ENCODE measurements around the gene SERPINH1. TPM values are rescaled to one million over a fixed set of nuclear protein-coding genes. Genes with fewer than 3 reads are reported as not detected.

SERPINH1 gene
- total RNA-seq, 1 experiment from 2014 or later, result 117 TPM

DNA sequence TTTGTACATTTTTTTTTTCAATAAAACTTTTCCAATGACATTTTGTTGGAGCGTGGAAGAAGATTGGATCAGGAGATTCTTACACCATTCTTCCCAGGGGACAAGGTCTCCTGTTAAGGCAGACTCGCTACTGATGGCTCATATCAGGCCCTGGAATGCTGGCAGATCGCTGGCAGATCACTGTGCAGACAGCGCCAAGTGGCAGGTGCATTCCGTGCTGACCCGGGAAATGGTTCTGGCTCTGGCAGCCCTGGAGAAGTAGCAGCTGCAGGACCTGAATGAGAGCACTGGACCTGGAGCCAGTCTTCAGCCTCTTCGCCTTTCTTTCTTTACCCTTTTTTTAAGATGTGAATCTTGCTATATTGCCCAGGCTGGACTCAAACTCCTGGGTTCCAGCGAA lies 10.7 kb downstream of the SERPINH1 start:
- TF ChIP-seq, protein P1, sequence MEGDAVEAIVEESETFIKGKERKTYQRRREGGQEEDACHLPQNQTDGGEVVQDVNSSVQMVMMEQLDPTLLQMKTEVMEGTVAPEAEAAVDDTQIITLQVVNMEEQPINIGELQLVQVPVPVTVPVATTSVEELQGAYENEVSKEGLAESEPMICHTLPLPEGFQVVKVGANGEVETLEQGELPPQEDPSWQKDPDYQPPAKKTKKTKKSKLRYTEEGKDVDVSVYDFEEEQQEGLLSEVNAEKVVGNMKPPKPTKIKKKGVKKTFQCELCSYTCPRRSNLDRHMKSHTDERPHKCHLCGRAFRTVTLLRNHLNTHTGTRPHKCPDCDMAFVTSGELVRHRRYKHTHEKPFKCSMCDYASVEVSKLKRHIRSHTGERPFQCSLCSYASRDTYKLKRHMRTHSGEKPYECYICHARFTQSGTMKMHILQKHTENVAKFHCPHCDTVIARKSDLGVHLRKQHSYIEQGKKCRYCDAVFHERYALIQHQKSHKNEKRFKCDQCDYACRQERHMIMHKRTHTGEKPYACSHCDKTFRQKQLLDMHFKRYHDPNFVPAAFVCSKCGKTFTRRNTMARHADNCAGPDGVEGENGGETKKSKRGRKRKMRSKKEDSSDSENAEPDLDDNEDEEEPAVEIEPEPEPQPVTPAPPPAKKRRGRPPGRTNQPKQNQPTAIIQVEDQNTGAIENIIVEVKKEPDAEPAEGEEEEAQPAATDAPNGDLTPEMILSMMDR (conservative IDR thresholded peaks at IDR 0.05; ENCODE audit: low read depth, low read length), result no peak
- TF ChIP-seq EZH2phosphoT487 (IDR thresholded peaks at IDR 0.05; ENCODE audit: borderline replicate concordance, low read length) (no peak), EZH2 (IDR thresholded peaks at IDR 0.05; ENCODE audit: low read length, unreplicated experiment) (no peak)
- H3F3A ChIP-seq (ENCODE audit: low read length, unreplicated experiment), result no peaks in the 10 kb centered on the region
- H4K20me1 ChIP-seq (ENCODE audit: low read length), result no peaks in the 10 kb centered on the region
- H3K9me2 ChIP-seq (replicated peaks; ENCODE audit: low read length), result no peaks in the 10 kb centered on the region
- H2AFZ ChIP-seq (ENCODE audit: low read length), result no peak overlapping the region
- intact Hi-C loops (cut with micrococcal nuclease), result no loop called here
- no peaks in the 10 kb centered on the region for H3K27me3 ChIP-seq (ENCODE audit: low read length)
- H3K27ac ChIP-seq (ENCODE audit: low read length), result no peak overlapping the region
- H3K79me2 ChIP-seq (ENCODE audit: low read length), result peaks cover under 1% of the 10 kb centered on the region; the same call in 1 of the 2 replicates
- DNase-seq, result no peak
- no TSS peak for BruUV-seq (replicated peaks)
- H3K9ac ChIP-seq (ENCODE audit: low read length), result no peak overlapping the region
- no peak overlapping the region for H3K4me3 ChIP-seq (ENCODE audit: low read length)
- ATAC-seq, result no peak
- no peaks in the 10 kb centered on the region for H3K4me1 ChIP-seq (ENCODE audit: insufficient read depth, low read length)
- CTCF ChIA-PET, result no interaction called here
- H3K9me3 ChIP-seq (ENCODE audit: low read length), result no peaks in the 10 kb centered on the region
- peaks cover 39% of the 10 kb centered on the region; the same call in 1 of the 2 replicates for H3K36me3 ChIP-seq (ENCODE audit: low read depth, low read length)
- H3K4me2 ChIP-seq (ENCODE audit: low read length), result no peak overlapping the region
- POLR2A ChIA-PET (ENCODE audit: unreplicated experiment), result no interaction called here

DNA sequence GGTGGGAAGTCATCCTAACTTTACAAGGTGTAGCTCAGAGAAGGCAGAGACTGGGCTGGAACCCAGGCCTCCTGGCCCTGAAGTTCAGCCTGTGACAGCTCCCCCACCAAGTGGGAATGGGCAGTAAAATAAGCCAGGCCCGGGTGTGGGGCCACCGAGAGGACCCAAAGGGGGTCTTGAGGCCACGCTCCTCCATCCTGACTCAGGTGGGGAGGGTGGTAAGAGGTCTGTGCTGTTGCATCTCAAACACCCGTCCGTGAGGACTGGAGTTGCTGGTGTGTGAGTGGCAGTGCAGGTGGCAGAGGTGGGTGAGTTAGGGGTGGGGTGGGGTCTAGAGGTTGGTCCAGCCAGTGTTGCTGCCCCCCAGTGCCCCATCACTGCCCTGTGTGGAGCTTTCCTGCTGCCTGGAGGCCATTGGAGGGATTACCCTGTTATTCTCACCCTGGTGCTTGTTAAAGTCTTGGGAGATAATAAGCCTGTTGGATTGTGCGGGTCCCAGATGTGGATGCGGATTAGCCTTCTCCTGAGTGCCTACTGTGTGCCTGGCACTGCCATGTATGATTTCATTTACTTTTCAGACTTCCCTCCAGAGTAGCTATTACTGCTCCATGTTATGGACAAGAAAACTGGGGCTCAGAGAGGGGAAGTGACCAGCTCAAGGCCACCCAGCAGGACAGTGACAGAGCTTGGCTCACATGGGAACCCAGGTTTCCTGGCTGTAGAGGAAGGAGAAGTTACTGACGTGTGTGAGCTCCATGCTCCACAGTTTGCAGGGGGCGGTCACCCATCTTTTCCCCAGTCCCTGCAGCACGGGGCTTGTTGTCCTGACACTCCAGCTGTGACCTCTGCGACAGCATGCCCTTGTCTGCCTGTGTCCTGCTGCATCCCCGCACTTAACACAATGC lies 12.9 kb downstream of the SERPINH1 start:
- no peaks in the 10 kb centered on the region for H3K9me3 ChIP-seq (ENCODE audit: low read length)
- POLR2A ChIA-PET (ENCODE audit: unreplicated experiment), result interaction anchor here (0.5 kb wide), 1 partner anchor 12 kb away, joined by 3 read pairs; no protein-coding TSS in a partner anchor
- intact Hi-C loops (cut with micrococcal nuclease), result no loop called here
- H3K36me3 ChIP-seq (ENCODE audit: low read depth, low read length), result peaks cover 23% of the 10 kb centered on the region; the same call in 1 of the 2 replicates
- H3K27me3 ChIP-seq (ENCODE audit: low read length), result no peaks in the 10 kb centered on the region
- no peaks in the 10 kb centered on the region for H3K9me2 ChIP-seq (replicated peaks; ENCODE audit: low read length)
- no peak for ATAC-seq
- DNase-seq, result no peak
- no peaks in the 10 kb centered on the region for H3K79me2 ChIP-seq (ENCODE audit: low read length)
- CTCF ChIA-PET, result interaction anchor here (1.5 kb wide), 1 partner anchor 38 kb away, joined by 3 read pairs; no protein-coding TSS in a partner anchor
- no peaks in the 10 kb centered on the region for H3K4me1 ChIP-seq (ENCODE audit: insufficient read depth, low read length)
- no peaks in the 10 kb centered on the region for H4K20me1 ChIP-seq (ENCODE audit: low read length)
- no peak overlapping the region for H2AFZ ChIP-seq (ENCODE audit: low read length)
- H3K4me3 ChIP-seq (ENCODE audit: low read length), result no peak overlapping the region
- no TSS peak for BruUV-seq (replicated peaks)
- no peak overlapping the region for H3K4me2 ChIP-seq (ENCODE audit: low read length)
- no peak overlapping the region for H3K9ac ChIP-seq (ENCODE audit: low read length)
- H3K27ac ChIP-seq (ENCODE audit: low read length), result no peak overlapping the region
- no peaks in the 10 kb centered on the region for H3F3A ChIP-seq (ENCODE audit: low read length, unreplicated experiment)
- no peak for TF ChIP-seq EZH2 (IDR thresholded peaks at IDR 0.05; ENCODE audit: low read length, unreplicated experiment)
- TF ChIP-seq, protein P1 (conservative IDR thresholded peaks at IDR 0.05; ENCODE audit: low read depth, low read length), result peak; percentile 24; the same call in 1 of the 2 replicates

DNA sequence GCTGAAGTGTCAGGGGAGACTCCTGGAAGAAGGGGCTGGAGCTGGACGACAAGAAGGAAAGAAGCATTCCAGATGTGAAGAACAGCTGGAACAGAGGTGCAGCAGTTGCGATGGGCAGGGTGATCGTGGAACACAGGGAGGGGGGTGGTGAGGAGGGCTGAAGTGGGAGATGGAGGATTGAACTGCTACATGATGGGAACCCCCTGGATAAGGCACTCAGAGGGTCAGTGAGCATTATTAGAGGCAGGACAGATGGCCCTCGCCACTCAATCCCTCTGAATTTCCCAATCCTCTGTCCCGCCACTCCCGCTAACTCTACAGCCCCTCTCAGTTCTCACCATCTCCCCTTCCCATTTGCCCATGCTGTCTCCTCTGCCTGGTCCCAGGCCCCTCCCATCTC lies 14.0 kb downstream of the SERPINH1 start:
- H4K20me1 ChIP-seq (ENCODE audit: low read length), result no peaks in the 10 kb centered on the region
- no peak overlapping the region for H2AFZ ChIP-seq (ENCODE audit: low read length)
- H3K27ac ChIP-seq (ENCODE audit: low read length), result no peak overlapping the region
- DNase-seq, result no peak
- no peaks in the 10 kb centered on the region for H3K27me3 ChIP-seq (ENCODE audit: low read length)
- TF ChIP-seq, protein P1 (conservative IDR thresholded peaks at IDR 0.05; ENCODE audit: low read depth, low read length), result no peak
- TF ChIP-seq EZH2 (IDR thresholded peaks at IDR 0.05; ENCODE audit: low read length, unreplicated experiment) (no peak), EZH2phosphoT487 (IDR thresholded peaks at IDR 0.05; ENCODE audit: borderline replicate concordance, low read length) (no peak)
- no peak overlapping the region for H3K4me3 ChIP-seq (ENCODE audit: low read length)
- no peak for ATAC-seq
- no peaks in the 10 kb centered on the region for H3K79me2 ChIP-seq (ENCODE audit: low read length)
- H3K4me1 ChIP-seq (ENCODE audit: insufficient read depth, low read length), result no peaks in the 10 kb centered on the region
- POLR2A ChIA-PET (ENCODE audit: unreplicated experiment), result no interaction called here
- H3F3A ChIP-seq (ENCODE audit: low read length, unreplicated experiment), result no peaks in the 10 kb centered on the region
- no peaks in the 10 kb centered on the region for H3K9me2 ChIP-seq (replicated peaks; ENCODE audit: low read length)
- BruUV-seq (replicated peaks), result no TSS peak
- no peak overlapping the region for H3K4me2 ChIP-seq (ENCODE audit: low read length)
- CTCF ChIA-PET, result no interaction called here
- intact Hi-C loops (cut with micrococcal nuclease), result no loop called here
- no peak overlapping the region for H3K9ac ChIP-seq (ENCODE audit: low read length)
- peaks cover 13% of the 10 kb centered on the region; the same call in 1 of the 2 replicates for H3K36me3 ChIP-seq (ENCODE audit: low read depth, low read length)
- no peaks in the 10 kb centered on the region for H3K9me3 ChIP-seq (ENCODE audit: low read length)
